ENCODE data around the gene CIDEC.

DNA sequence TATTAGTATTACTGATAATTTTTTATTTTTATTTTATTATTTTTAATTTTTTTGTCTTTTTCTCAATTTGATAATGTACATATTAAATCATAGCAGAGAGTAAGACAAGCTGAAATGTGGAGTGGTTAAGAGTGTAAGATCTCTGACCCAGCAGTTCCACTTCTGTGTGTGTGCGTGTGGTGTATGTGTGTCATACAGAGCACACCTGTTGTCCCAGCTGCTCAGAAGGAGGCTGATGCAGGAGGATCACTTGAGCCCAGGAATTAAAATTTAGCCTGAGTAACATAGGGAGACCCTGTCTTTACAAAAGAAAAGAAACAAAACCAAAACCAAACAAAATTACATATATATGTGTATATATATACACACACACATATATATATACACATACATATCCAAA is 1.4 kb upstream of the CIDEC start:
- TF ChIP-seq, protein P1, sequence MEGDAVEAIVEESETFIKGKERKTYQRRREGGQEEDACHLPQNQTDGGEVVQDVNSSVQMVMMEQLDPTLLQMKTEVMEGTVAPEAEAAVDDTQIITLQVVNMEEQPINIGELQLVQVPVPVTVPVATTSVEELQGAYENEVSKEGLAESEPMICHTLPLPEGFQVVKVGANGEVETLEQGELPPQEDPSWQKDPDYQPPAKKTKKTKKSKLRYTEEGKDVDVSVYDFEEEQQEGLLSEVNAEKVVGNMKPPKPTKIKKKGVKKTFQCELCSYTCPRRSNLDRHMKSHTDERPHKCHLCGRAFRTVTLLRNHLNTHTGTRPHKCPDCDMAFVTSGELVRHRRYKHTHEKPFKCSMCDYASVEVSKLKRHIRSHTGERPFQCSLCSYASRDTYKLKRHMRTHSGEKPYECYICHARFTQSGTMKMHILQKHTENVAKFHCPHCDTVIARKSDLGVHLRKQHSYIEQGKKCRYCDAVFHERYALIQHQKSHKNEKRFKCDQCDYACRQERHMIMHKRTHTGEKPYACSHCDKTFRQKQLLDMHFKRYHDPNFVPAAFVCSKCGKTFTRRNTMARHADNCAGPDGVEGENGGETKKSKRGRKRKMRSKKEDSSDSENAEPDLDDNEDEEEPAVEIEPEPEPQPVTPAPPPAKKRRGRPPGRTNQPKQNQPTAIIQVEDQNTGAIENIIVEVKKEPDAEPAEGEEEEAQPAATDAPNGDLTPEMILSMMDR (IDR thresholded peaks at IDR 0.05): no peak
- TF ChIP-seq SIN3A (IDR thresholded peaks at IDR 0.05; ENCODE audit: borderline replicate concordance, insufficient read depth, low read depth, low read length) (no peak), POLR2AphosphoS5 (IDR thresholded peaks at IDR 0.05; ENCODE audit: low read depth, low read length) (no peak)
- TF ChIP-seq, protein P2, sequence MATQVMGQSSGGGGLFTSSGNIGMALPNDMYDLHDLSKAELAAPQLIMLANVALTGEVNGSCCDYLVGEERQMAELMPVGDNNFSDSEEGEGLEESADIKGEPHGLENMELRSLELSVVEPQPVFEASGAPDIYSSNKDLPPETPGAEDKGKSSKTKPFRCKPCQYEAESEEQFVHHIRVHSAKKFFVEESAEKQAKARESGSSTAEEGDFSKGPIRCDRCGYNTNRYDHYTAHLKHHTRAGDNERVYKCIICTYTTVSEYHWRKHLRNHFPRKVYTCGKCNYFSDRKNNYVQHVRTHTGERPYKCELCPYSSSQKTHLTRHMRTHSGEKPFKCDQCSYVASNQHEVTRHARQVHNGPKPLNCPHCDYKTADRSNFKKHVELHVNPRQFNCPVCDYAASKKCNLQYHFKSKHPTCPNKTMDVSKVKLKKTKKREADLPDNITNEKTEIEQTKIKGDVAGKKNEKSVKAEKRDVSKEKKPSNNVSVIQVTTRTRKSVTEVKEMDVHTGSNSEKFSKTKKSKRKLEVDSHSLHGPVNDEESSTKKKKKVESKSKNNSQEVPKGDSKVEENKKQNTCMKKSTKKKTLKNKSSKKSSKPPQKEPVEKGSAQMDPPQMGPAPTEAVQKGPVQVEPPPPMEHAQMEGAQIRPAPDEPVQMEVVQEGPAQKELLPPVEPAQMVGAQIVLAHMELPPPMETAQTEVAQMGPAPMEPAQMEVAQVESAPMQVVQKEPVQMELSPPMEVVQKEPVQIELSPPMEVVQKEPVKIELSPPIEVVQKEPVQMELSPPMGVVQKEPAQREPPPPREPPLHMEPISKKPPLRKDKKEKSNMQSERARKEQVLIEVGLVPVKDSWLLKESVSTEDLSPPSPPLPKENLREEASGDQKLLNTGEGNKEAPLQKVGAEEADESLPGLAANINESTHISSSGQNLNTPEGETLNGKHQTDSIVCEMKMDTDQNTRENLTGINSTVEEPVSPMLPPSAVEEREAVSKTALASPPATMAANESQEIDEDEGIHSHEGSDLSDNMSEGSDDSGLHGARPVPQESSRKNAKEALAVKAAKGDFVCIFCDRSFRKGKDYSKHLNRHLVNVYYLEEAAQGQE (IDR thresholded peaks at IDR 0.05; ENCODE audit: insufficient read depth in 1 of 2, low read depth in 2 of 2, low read length in 1 of 2): no peak
